Nucleus accumbens (tissue), 56 donors: ENCODE results near the gene MPC1.
"Not testable (repeated sequence)": the region's sequence is repeated elsewhere in the genome, so short reads cannot be mapped to it uniquely, and the experiment has no call there.

Experiments
- DNase-seq, 56 donors: peaks; one replicate each; lab custom pipeline; 2025; lab: John Stamatoyannopoulos, UW

MPC1 gene

DNA sequence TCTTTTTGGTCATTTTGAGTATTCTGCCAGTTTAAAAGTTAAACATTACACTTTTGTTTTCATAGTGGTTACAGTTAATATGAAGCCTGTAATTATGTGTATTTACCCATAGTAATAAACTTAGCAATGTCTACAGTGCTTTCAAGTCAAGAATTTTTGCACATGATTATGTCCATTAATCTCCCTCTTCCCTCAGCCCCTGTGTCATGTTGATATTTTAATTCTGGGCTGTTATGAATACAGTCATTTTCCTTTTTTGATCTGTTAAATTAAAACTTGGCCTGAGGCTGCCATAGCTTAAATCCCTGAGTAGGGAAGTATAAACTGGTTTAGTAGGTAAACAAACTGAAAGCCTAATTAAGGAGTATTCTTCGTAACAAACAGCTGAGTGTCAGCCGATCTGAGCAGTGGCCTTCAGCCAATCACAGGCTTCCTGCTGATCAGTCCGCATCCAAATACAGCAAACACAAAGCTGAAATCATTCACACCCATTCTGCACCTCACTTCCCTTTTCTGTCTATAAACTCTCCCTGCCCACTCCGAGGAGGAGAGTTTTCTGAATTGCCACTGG lies 30.9 kb downstream of the MPC1 start:
- peak in 7 of 56 donors; percentile 16 to 31 (median 24) for DNase-seq

DNA sequence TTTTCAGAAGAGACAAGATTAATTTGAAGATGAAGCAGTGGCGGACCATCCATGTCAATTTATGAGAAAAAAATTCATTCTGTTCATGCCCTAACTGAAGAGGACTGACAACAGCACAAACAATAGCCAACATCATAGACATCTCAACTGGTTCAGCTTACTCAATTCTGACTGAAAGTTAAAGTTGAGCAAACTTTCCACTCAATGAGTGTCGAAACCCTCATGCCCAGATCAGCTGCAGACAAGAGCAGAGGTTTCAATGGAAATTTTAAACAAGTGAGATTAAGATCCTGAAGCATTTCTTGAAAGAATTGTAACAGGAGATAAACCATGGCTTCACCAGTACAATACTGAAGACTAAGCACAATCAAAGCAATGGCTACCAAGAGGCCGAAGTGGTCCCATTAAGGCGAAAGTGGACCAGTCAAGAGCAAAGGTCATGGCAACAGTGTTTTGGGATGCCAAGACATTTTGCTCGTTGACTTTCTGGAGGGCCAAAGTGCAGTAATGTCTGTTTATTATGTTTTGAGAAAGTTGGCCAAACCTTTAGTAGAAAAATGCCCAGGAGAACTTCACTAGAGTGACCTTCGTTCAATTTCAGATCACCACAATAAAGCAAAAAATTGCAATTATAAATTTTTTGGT lies 34.3 kb downstream of the MPC1 start:
- DNase-seq = no peak

DNA sequence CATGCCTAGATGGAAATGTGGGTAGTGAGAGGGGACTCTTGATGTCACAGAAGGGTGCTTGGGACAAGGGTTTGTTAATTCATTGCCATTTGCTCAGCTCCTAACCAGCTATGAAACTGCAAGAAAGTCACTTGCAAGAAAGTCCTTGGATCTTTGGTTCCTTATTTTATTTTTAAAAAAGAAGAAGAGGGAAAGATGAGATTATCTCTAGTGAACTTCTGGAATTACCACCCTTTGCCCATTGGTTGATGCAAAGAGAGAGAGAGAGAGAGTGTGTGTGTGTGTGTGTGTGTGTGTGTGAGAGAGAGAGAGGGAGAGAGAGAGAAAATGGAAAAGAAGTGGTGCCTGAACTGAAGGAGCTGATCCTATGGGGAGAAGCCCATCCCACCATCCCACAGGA lies 35.8 kb downstream of the MPC1 start:
- no peak for DNase-seq

DNA sequence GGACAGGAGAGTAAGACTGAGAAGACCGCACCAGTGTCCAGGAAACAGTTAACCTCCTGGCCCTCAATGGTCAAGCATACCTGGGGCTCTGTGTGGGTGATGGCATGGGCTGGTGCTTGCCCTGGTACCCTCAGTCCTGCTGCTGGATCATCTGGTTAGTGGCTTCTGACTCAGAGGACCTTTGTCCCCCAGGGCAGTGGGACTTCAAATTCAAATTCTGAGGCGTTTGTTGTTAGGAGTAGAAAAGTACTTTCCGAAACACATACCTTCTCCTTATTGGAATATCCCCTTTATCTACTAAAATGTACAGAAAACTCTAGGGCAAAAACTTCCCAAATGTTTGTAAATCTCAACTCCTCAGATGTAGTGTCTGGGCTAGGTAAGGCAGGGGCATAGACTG lies 36.3 kb downstream of the MPC1 start:
- no peak for DNase-seq

DNA sequence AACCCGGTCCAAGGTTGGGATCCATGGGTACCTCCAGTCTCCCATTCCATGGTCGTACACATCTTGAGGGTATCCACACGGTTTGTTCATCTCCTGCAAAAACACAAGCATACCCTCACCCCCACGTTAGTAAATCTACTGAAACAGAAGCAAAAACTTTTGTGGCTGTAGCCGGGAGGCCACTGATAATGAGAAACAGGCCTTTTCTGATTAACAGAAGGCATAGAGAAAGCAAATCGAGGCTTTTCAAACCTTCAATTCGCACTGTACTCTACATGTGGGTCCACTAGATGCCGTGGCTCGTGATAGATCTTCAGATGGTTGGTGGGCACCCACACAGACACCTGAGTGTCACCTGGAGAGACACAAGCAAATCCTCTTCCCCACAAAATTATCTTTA lies 37.1 kb downstream of the MPC1 start:
- not testable (repeated sequence) for DNase-seq

DNA sequence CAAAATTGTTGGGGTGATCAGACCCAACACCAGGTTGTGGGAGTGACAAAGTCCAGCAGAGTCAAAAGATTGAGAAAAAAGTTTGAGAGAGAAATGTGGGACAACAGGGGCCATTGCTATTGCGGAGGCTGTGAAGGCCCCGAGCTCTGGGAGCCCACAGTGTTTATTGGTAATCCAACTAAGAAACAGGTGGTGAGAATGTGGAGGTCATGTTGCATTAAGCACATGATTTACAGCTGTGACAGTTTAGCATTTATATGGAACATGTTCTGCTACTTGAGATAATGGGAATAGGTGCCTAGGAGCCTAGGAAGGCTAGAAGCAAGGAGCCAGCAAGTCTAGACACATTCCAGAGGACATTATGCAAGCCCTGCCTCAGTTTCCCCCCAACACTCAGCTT lies 37.8 kb downstream of the MPC1 start:
- not testable (repeated sequence) for DNase-seq

DNA sequence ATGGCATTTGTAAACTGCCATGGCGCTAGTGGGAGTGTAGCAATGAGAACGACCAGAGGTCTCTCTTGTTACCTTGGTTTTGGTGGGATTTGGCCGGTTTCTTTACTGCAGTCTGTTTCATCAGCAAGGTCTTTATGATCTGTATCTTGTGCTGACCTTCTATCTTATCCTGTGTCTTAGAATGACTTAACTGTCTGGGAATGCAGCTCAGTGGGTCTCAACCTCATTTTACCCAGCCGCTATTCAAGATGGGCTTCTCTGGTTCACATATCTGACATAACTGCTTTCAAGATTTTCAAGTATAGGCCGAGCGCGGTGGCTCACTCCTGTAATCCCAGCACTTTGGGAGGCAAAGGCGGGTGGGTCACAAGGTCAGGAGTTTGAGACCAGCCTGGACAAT lies 38.5 kb downstream of the MPC1 start:
- no peak for DNase-seq

DNA sequence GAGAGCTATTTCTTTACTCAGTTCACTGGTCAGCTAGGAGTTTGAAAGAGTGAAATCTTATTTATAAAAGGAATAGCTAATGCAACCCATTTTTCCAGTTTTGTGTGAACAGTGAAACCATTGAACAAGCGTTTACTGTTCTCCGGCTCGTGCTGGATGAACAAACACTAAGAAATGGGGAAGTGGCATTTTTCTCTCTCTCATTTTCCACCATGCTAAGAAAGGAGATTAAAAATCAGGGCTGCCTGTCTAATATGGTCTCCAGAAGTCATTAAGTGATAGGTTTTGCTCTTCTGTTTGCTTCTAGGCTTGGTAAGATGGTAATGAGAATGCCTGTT lies 39.6 kb downstream of the MPC1 start:
- no peak for DNase-seq

DNA sequence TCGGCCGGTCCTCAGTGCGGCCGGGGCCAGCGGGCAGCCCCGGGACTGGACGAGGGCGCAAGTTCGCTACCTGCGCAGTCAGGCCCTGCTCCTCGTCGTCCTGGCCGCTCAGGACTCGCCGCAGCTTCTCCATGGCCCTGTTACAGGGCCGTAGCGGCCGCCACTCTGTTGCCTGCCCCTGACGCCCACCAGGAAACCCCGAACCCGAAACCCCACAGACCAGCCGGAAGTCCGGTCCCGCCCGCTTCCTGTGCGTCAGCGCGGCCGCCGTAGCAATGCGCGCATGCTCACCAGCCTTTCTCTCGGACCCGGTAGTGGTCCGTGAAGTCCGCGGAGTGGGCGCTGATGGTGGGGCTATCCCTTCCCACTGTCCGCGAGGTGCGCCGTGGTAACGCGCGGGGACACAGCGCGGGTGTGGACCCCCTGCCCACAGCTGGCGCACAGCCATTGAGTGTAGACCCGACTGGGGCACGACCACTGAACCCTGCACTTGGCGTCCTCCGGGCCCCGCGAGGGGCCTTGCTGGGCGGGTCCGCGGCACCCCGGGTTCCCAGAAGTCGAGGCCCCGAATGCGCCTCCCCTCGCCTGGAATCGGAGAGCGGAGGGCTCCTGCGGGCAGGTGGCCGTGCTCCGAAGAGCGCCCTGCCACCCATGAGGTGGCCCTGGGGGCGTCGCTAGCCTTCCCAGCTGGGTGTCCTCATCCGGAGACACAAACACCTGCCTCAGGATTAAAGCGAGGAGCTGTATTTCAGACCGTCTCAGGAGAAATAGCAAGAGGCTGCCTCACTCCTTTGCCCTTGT lies 40.2 kb downstream of the MPC1 start, which contains the start of gene SFT2D1:
Gene SFT2D1 (minus strand): TSS at position 197 of the 801 bp plus-strand sequence. CDS start 64 bp downstream, at position 133.
- DNase-seq = peak in 54 of 56 donors; percentile 22 to 87 (median 72)

DNA sequence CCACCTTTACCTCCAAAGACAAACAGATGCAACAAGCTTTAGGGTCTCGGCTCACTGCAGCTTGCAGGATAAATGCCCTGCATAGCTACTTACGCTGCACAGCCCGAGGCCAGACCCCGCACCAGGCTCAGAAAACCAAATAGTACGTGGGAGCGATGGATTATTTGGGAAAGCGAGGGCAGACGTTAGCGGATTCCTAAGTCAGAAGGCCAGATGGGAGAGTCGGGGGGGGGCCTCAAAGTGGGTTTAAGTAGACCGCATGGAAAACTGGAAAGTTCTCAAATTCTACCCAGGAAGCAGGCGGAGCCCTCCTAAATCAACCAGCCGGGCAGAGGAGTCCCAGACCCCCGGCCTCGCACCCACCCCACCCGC lies 40.8 kb downstream of the MPC1 start:
- DNase-seq = no peak

DNA sequence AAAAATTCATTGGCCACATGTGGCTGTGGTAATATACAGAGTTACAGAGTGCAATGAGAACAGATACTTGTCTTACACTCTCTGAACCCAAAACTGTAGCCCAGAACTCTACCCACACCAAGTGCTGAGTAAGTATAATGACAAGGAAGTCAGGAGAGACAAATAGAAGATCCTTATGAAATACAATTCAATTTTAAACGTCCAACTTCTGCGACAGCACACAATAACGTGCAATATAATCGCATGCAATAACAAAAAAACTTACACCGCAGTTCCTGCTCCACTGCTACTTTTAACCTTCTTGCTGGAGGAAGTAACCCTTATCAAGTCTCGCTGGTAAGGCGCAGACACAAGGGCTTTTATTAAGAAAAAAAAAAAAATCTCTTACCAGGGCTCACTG lies 41.3 kb downstream of the MPC1 start:
- DNase-seq = no peak

DNA sequence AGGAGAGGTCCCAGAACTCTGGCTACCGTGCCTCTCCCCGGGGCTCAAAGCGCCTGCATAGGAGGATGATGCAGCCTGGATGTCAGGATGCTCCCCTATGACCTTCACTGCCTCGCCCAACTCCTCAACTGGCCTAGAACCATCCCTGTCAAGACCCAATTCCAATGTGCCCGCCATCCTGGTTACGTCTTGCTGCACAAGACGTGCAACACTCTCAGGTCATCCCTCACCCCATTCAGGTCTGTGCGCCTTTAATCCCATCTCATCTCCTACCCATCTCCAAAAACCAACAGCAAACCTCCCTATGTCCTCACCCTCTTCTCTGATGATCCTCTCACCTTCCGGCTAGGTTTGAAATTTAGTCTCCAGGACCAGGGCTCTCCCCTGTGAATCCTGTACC lies 43.9 kb downstream of the MPC1 start:
- DNase-seq = no peak

DNA sequence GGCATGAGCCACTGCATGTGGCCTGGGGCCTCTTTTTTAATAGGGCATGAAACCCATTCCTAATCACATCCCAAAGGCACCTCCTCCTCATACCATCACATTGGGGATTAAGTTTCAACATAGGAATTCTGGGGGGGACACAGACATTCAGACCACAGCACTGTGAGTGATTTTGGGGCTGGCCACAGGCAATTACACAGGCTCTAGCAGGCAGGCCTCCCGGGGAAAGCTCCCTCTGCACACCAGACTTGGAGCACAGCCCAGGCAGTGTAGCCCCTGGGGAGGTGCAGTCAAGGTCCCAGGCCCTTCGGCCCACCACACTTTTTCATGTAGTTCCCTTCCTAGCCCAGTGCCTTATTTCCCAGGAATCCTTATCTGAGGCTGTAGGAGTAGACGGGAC lies 45.9 kb downstream of the MPC1 start:
- DNase-seq = no peak

DNA sequence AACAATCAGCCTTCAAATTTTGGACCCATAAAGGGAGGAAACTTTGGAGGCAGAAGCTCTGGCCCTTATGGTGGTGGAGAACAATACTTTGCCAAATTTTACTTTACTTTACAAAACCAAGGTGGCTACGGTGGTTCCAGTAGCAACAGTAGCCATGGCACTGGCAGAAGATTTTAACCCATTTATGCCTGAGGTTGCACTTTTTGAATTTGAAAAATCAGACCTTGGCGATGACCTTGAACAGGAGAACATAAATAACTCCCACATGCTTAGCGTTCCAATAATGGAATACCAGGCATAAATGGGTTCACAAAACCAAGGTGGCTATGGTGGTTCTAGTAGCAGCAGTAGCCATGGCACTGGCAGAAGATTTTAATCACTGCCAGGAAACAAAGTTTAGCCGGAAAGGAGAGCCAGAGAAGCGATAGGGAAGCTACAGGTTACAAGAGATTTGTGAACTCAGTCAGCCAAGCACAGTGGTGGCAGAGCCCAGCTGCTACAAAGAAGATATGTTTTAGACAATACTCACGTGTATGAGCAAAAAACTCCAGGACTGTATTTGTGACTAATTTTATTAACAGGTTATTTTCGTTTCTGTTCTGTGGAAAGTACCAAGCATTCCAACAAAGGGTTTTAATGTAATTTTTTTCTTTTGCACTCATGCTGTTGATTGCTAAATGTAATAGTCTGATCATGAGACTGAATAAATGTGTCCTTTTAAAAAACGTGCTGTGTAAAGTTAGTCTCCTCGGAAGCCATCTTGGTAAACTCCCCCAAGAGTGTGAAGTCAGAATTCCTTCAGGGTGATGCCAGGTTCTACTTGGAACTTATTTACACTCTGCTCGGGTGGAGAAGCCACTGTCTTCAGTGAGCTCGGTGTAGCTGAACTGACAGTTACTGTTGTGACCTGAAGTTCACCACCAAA lies 47.1 kb downstream of the MPC1 start:
- no peak for DNase-seq

DNA sequence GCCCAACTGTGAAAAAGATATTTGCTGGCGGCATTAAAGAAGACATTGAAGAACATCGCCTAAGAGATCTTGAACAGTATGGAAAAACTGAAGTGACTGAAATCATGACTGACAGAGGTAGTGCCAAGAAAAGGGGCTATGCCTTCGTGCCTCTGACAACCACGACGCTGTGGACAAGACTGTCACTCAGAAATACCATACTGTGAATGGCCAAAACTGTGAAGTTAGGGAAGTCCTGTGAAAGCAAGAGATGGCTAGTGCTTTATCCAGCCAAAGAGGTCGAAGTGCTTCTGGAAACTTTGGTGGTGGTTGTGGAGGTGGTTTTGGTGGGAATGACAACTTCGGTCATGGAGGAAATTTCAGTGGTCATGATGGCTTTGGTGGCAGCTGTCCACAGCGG lies 47.9 kb downstream of the MPC1 start:
- no peak for DNase-seq

DNA sequence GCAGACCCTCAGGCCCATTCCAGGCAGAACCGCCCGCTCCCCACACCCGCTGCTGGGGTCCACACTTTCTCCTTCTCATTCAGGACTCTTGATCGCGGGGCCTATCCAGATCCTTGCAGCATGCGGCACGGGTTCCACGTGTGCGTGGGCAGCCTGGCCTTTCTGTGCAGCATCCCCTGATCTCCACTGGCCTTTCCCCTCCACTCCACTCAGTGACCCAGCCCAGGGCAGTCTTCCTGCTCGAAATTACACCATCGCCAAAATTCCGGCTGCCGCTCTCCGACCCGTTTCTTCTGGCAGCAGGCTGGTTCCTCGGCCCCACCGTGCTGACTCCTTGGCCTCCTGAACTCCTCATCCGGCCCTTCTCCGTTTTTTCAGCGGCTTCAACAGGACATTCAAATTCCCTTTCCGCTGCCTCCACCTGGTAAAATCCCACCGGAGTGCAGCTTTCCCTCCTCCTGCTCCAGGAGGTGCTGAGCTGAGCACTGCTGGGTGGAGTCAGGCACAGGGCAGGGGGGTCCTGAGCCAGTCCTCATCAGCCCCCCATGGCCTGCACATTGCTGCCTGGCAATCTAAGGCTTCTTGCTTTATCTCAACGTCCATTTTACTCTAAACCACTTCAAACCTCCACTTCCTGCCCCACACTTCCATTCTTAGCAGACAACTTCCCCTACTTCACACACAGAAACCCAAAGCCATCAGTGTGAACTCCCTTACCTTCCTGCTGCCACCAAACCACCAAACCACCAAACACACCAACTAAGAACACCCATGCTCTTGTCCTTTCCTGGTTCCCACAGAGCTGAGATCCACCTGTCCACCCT lies 49.4 kb downstream of the MPC1 start:
- DNase-seq = no peak

DNA sequence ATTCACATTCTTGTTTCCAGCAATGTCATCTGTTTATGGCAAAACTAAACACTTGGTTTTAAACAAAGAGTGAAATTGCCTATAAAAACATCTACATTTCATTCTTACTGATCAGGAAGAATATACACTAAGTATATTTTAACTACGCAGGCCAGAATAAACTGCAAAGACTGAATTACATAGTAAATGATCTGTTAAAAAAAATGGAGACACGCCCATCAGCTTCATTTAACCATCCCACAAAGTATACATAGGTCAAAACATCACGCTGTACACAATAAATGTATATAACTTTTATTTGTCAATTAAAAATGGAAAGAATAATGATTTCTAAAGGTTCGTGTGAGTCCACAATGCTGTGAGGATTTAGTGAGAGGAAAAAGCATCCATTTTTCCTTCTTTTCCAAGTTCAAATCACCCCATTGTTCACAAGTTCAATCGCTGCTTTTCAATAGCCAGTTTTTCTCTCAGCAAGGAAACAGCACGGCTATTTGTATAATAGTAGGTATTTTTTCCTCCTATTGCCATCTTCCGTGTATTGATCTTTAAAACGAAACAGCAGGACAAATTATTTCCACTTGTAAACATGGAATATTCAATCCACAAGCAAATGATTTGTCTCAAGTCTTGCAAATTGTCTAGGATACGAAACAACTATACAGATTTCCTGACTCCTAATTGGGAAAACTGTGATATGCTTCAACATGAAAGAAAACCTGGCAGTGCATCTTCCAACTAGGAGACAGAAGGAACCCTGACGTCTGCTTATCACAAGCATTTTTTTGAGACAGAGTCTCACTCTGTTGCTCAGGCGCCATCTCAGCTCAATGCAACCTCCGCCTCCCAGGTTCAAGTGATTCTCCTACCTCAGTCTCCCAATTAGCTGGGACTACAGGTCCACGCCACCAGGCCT lies 51.0 kb downstream of the MPC1 start:
- DNase-seq = no peak

DNA sequence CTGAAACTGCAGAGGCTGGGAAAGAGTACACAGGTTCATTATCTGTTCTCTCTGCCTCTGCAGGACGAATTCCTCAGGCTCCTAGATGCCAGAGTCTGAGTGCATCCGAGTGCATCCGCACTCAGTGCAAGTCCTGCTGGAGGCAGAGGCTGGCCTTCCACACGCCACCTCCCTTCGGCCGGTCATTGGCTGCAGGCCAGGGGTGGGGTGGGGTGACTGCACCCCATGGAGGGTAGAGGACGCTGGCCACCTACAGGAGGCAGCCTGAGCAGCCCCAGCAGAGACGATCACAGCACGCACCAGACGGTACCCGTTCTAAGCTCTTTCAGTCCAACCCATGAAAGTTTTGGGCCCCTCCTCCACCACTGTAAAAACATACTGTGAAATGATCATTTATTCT lies 52.1 kb downstream of the MPC1 start:
- DNase-seq = peak in 51 of 56 donors; percentile 13 to 87 (median 63)
